Measurements from ENCODE around the gene RBMS1. TPM values are rescaled to one million over a fixed set of nuclear protein-coding genes. Genes with fewer than 3 reads are reported as not detected.

Gene RBMS1
- total RNA-seq, 1 experiment from 2014 or later, result 77.5 TPM

GRCh38 chr2:160377204-160377995 lies 116.2 kb downstream of the RBMS1 start:
- Histone ChIP-seq H3K4me1 (ENCODE audit: insufficient read depth, low read length) (peaks cover 7% of the 10 kb centered on the region), H3K18ac (ENCODE audit: insufficient read length, low read depth, low read length) (no peak overlapping the region), H3K79me1 (ENCODE audit: insufficient read depth, low read depth, low read length, poor library complexity, severe bottlenecking) (no peaks in the 10 kb centered on the region), H3K23ac (ENCODE audit: insufficient read length, low read depth, low read length) (no peak overlapping the region), H3K27me3 (ENCODE audit: insufficient read depth, low read length) (no peaks in the 10 kb centered on the region), H3K14ac (ENCODE audit: insufficient read depth, low read length) (no peak overlapping the region), H2BK20ac (ENCODE audit: low read depth, low read length, poor library complexity, severe bottlenecking) (no peak overlapping the region), H2BK15ac (ENCODE audit: low read depth, low read length) (no peak overlapping the region), H4K20me1 (ENCODE audit: control insufficient read depth, insufficient read depth, insufficient read length) (no peaks in the 10 kb centered on the region), H4K8ac (replicated peaks; ENCODE audit: insufficient read length, low read depth, low read length) (no peak overlapping the region), H3K4ac (ENCODE audit: low read depth, low read length) (no peak overlapping the region), H2BK12ac (ENCODE audit: insufficient read length, low read depth, low read length) (no peak overlapping the region), H3K79me2 (ENCODE audit: insufficient read depth, low read length) (peaks cover 9% of the 10 kb centered on the region; the same call in 1 of the 2 replicates), H2BK120ac (ENCODE audit: low read depth, low read length, poor library complexity, severe bottlenecking) (no peak overlapping the region), H3K4me2 (ENCODE audit: insufficient read depth, insufficient read length, low read length) (no peak overlapping the region), H4K91ac (ENCODE audit: insufficient read length, low read depth, low read length) (no peak overlapping the region), H3K56ac (ENCODE audit: insufficient read length, low read depth, low read length) (no peak overlapping the region), H2AK5ac (ENCODE audit: insufficient read length, low read length) (no peak overlapping the region), H2AFZ (ENCODE audit: low read length) (no peak overlapping the region), H4K5ac (ENCODE audit: insufficient read length, low read depth, low read length) (no peak overlapping the region), H2BK5ac (ENCODE audit: insufficient read length, low read length) (no peak overlapping the region), H3K23me2 (ENCODE audit: insufficient read length, low read depth, low read length, poor library complexity, severe bottlenecking) (no peaks in the 10 kb centered on the region), H3T11ph (ENCODE audit: low read length) (no peak overlapping the region), H3K9me3 (ENCODE audit: control insufficient read depth, low read depth, low read length) (no peaks in the 10 kb centered on the region), H3K9ac (ENCODE audit: extremely low read depth, insufficient read length, low read length) (no peak overlapping the region), H3K27ac (ENCODE audit: insufficient read length, low read depth, low read length) (peak overlapping the region; percentile 44)
- Mint-ChIP-seq H3K4me3 (no peak overlapping the region; a peak in 1 of 5 replicates), H3K4me1 (peaks cover 66 to 82% of the 10 kb centered on the region in 2 experiments), H3K9me3 (no peaks in the 10 kb centered on the region), H3K27me3 (ENCODE audit: low read depth) (no peaks in the 10 kb centered on the region), H3K36me3 (ENCODE audit: insufficient read depth in 1 of 3, low read depth in 3 of 3) (peaks cover 0 to 4% (median 2%) of the 10 kb centered on the region in 3 experiments; a peak in 3 of 7 replicates), H3K27ac (peak overlapping the region; percentile 32 to 98 (median 92); a peak in 6 of 7 replicates)
- no CpG with 5 or more reads among the region's 6 CpGs for WGBS (ENCODE audit: extremely low coverage, insufficient read length, low lambda C conversion rate)
- no peak for DNase-seq
- peak; percentile 43; the same call in 2 of the 3 replicates for TF ChIP-seq CTCF (conservative IDR thresholded peaks at IDR 0.05)

Data from H9 (cell line).